NCI-H2171 treated with DMSO at 0.1 percent for 48 hours (cell line): ENCODE measurements around the gene LSM3.

Experiments
- DNase-seq: peaks from one replicate; lab custom pipeline; 2025; lab: John Stamatoyannopoulos, UW

LSM3 gene

DNA sequence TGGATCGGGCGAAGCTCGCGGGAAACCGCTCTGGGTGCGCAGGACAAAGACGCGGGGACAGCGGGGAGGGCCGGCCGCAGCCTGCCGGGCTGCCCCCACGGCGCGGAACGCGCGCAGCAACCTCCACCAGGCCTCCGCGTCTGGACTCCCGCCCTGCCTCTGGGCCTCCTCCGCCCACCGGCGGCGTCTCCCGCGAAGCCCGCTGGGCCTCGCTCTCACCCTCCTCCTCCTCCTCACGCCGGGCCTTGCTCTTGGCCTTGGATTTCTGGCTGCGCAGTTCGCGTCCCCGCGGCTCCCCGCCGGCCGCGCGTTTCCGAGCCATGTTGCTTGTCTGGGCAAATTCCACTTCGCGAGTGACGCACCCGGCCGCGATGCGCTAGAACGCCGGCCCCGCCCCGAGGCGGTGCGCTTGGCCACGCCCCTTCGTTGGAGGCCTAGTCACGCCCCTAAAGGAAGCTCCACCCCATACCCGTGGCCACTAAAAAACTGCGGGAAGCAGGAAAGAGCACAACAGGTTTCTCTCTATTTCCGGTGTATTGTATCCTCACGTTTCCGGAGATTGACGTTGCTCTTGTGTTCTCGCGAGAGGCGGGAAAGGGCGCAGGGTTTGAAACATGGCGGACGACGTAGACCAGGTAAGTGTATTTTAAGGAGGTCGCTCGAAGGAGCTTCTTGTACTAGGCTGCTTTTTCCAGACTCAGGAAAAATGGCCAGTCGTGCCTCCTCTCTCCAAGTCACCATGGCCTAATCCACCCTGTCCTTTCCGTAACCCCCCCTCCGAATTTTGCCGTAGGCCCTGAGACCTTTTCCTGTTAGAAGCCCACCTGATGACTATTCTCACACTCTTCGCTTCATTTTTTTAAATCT lies at the start of gene LSM3, which contains the start of gene XPC:
TSS of gene LSM3 (plus strand) at position 571 of the 867 bp plus-strand sequence. CDS start at position 615, 44 bp downstream.
TSS of gene XPC (minus strand) at position 355 of the 867 bp plus-strand sequence. CDS start at position 322, 33 bp downstream.
- DNase-seq: peak; percentile 94

DNA sequence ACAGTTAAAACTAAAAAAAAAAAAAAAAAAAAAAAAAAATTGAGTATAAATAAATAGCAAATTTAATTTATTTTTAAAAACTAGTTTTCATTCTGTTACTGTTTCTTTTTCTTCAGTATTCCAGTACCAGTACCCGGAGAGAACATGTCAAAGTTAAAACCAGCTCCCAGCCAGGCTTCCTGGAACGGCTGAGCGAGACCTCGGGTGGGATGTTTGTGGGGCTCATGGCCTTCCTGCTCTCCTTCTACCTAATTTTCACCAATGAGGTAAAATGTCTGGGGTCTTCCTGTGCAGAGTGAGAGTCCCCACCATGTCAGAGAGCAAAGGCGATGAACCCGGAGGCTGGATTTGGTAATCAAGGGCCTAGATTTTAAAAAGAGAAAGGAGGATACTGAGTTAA lies 49.3 kb upstream of the LSM3 start:
- DNase-seq: no peak

DNA sequence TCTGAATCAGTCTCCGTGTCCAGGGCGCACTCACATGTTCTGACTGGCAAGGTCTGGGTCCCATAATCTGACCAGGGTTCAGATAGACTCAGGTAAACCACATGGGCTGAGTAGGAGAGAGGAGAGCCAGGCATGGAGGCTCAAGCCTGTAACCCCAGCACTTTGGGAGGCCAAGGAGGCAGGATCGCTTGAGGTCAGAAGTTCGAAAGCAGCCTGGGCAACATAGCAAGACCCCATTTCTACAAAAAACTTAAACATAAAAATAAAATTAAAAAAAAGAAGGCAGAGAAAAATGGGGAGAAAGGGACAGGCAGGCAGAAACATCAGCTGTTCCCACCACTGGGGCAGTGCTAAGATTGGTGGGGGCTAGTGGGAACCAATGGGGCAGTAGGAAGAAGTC lies 48.4 kb upstream of the LSM3 start:
- DNase-seq: no peak

DNA sequence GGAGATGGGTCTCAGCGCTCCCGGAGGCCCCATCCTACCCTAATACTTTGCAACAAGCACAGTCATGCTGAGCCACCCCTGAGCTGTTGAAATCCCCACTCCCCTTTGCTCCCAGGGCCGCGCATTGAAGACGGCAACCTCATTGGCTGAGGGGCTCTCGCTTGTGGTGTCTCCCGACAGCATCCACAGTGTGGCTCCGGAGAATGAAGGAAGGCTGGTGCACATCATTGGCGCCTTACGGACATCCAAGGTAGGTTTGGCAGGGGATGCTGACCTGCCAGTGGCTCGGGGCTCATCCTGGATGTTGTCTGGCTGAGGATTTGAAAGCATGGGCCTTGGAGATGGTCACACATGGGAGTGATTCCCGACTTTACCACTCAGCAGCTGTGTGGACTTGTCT lies 47.9 kb upstream of the LSM3 start:
- DNase-seq: no peak

DNA sequence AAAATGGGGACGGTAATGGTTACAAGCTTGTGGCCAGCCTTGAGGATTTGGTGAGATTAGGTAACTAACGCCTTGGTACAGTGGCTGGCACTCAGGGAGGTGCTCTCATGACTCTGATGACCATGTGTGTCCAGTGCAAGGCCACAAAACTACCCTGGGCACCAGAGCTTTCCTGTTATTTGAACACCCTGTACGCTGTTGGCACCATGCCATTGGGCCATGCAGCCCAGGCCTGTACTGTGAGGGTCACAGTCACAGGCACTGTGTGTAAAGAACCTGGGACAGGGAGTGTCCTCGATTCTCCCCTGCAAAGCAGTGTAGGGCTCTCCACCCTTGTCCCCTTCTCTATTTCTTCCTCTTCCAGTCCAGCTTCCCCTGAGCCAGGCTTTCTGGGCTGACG lies 47.5 kb upstream of the LSM3 start:
- no peak for DNase-seq

DNA sequence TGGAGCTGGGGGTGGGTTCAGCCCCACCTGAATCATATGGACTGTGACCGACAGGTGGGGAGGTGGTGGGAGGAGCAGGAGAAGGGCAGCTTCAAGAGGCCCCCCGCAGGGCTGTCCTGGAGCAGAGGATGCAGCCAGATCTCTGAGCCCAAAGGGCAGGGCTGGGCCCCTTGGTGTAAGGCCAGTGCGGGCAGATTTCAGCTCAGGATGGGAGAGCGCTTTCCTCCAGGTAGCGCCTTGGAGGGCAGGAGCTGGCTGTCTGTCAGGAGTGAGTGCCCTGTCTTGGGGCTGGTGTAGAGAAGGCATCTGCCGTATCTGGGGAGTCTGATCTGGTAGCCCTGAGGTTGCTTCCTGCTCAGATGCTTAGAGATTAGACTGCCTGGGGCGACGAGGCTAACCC lies 46.5 kb upstream of the LSM3 start:
- no peak for DNase-seq

DNA sequence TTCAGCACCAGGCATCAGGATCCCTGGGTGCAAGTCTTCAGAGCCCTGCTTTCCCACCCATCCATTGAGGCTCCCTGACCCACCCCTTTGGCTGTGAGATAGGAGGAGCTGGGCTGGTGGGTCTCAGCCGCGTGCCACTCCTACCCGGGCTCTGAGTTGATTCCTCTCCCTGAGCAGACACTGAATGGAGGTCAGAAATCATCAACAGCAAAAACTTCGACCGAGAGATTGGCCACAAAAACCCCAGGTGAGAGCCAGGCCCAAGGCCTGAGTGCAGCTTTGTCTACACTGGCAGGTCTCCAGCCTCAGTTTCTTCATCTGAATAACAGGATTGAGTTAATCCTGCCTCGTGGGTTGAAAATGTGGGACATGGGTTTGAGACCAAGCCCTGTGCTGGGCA lies 45.9 kb upstream of the LSM3 start:
- DNase-seq: no peak

DNA sequence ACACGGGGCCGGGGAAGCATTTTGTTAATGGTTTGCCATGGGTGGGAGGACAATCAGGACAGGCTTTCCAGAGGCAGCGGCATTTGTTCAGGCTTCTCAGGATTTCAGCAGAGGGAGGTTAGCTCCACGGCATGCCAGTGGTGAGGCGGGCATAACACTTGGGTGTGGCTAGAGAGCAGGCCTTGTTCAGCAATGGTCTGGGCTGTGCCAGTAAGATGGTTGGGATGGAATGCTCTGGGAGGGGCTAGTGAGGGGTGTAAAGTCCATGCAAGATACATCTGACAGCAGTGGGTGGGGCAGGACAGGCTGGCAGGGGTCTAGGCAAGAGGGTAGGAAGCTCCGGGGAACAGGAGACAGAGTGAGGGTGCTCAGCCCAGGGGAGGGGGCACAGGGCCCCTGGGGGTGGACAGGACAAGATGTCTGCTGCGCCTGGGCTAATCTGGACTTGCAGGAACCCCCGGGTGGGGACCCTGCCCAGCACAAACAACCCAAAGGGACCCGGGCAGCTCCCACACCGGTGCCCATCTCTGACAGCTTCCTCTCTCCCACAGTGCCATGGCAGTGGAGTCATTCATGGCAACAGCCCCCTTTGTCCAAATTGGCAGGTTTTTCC lies 45.3 kb upstream of the LSM3 start:
- DNase-seq: no peak

DNA sequence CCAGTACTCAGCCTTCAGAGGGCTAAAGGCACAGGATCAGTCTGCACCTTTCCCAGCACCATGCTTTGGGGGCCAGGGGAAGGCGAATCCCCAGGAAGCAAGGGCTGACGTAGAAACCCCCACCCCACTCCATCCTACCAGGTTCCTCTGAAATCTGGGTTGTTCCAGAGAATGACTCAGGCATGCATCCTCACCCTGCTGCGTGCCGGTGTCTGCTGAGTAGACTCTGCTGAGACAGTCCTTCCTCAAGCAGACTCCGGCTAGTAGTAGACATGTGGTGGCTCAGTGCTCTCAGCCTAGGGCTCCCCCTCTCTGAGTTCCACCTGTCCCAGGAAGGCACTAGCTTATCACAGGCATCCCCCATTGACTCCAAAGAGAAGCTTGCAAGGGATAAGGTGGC lies 44.7 kb upstream of the LSM3 start:
- DNase-seq: no peak

DNA sequence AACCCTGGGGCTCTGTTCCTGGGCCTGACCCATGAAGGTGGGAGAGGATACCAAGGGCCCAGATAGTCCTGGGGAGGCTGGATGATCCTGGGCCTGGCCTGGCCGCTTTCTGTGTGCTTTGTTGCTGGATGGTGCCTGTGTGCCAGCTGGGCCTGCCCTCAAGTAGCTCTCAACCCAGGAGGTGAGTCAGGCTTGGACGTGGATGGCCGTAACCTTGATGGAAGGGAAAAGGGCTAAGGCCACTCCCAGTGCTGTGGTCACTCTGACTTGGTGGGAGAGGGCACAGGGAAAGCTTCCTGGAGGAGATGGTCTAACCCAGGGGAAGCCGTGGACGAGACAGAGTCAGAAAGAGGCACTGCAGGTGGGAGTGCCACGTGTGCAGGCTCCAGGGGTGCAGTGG lies 44.3 kb upstream of the LSM3 start:
- no peak for DNase-seq

DNA sequence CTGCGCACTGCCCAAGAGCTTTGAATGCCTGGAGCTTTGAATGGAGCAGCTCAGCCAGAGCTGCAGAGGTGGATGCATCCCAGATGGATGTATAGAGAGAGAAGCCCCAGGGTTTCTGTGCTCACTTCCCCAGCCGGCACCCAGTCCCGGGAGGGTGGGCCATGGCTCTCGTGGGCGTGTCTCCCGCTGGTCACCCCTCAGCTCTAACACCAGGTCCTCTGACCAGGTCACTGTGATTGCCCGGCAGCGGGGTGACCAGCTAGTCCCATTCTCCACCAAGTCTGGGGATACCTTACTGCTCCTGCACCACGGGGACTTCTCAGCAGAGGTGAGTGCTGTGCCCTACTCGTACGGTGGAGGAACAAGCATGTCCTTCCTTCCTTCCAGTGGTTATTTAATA lies 43.0 kb upstream of the LSM3 start:
- DNase-seq: no peak

DNA sequence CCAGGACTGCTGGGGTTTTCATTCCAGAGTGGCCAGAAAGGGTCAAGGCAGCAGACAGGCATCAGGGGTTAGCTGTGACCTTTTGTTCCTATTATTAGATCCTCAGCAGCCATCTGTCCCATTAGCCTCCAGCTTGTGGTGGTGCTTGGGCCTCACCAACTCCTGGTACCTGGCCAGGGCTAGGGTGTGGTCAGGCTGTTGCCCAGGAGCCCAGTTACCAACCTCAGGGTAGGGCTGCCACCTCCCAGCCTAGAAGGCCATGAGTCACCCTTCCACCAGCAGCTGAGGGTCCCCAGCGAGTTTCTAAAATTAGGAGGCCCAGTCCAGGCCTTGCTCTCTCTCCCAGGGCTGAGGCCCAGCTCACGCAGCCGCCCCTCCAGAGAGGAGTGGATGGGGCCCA lies 41.6 kb upstream of the LSM3 start:
- no peak for DNase-seq

DNA sequence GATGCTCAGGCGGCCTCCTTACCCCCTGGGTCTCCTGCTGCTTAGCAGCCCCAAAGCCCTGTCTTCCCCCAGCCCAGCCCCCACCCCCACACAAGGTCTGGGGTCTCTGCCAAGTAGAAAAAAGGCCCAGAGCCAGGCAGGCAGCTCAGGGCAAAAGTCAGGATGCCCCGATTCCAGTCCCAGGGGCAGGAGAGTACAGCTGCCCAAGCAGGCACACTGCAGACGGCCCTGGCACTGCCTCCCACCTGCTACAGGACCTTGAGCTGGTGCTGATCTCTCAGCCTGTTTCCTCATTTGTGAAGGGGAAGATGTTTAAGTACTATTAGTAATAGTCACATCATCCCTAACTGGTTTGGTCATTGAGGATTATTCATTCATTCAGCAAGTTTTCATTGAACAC lies 41.2 kb upstream of the LSM3 start:
- DNase-seq: no peak

DNA sequence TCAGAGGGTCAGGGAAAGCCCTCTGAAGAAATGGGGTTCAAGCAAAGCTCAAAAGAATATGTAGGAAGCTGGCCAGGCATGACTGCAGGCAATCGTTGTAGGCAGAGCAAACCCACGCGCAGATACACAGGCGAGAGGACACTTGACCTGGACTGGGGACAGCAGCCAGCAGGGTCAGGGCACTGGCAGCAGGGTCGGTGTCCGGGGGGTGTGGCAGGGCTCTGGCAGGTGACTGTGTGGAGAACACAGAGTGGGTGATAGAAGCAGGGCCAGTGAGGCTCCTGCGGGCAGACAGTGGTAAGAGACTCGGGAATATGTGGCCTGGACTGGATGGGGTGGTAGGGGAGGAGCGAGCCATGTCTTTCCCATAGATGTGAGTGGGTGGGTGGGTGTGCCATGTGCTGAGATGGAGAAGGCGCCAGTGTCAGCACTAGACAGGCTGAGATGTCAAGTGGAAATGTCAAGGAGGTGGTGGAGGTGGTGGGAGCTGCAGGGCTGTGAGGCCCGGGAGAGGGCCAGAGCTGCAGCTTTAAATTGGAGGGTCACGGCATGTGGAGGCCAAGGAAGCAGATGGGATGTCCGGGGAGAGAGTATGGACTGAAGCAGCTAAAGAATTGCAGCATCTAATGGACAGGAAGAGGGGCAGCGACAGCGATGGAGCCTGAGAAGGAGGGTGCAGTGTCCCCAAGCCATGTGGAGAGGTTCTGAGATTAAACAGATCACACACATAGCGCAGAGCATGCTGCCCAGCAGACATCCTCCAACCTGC lies 40.3 kb upstream of the LSM3 start:
- no peak for DNase-seq

DNA sequence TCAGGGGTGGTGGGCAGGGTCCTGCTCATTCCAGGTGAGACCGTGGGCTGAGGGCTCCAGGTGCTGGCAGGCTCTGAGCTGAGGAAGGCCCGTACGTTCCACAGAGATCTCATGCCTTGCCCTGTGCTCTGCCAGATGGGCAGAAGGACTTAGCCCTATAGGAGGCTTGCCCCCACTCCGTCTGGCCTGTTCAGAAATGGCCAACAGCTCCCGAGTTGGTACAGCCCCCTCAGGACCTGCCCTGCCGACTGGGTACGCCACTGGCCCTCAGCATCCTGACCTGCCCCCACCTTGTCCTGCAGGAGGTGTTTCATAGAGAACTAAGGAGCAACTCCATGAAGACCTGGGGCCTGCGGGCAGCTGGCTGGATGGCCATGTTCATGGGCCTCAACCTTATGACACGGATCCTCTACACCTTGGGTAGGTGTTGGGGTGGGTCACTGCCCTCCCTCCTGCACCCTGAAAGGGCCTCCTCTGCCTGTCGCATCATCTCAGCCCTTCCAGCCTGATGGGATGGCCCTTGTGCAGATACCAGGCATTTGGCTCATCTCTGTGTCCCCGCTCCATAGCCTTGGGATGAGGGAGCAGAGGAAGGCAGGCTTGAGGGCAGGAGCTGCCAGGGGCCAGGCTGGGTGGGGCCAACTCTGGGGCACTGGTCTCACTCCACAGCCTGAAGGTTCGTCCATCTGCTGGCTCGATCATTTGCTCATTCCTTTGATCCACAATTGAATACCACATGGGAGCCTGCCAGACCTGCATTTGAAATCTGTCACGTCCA lies 39.5 kb upstream of the LSM3 start:
- no peak for DNase-seq

DNA sequence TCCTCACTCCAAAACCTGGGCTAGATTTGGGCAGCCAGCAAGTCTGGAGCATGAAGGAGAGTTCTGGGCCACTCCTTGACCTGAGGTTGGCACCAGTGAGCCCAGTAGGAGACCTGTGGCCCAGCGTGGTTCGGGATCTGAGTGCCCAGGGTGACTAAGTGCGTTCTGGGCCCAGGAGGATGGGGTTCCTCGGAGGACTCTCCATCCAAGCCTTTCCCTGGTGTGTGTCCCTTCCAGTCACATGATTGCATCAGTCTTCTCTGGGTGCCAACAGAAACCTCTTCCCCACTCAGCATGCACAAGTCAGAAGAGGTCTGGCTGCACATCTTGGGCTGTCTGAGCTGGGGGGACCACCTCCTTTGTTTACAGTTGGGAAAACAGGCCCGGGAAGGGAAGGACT lies 38.8 kb upstream of the LSM3 start:
- DNase-seq: no peak

DNA sequence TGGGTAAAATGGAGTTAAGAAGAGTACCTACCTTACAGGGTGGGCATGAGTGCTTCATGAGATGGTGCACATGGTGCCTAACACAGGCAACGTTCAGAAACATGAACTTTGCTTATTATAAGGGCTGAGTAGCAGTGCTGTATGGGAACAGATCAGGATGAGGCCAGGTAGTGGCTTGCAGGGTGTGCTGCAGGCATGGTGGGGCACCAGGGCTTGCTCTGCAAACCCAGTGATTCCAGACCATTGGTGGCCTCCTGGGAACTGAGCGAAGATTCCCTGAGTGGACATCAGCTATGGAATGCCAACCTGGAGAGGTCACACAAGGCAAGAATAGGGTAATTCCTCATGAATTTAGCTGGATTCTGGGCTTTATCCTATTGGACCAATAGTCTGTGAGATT lies 37.9 kb upstream of the LSM3 start:
- no peak for DNase-seq

DNA sequence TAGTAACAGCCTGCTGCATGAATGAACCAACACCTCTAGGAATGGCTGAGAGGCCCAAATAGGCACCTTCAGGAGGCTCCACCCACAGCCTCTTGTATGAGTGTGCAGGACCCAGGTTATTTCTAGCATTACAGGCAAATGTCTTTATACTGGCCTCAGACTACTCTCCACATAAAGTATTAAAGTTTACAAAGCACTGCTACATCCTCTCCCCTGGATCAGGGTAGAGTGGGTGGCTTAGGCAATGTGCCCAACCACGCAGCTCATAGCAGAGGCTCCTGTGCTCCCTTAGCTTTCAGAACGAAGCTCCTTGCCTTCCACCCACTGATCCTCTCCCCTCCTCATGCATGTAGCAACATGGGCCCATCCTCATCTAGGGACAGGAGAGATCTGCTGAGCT lies 37.5 kb upstream of the LSM3 start:
- DNase-seq: no peak

DNA sequence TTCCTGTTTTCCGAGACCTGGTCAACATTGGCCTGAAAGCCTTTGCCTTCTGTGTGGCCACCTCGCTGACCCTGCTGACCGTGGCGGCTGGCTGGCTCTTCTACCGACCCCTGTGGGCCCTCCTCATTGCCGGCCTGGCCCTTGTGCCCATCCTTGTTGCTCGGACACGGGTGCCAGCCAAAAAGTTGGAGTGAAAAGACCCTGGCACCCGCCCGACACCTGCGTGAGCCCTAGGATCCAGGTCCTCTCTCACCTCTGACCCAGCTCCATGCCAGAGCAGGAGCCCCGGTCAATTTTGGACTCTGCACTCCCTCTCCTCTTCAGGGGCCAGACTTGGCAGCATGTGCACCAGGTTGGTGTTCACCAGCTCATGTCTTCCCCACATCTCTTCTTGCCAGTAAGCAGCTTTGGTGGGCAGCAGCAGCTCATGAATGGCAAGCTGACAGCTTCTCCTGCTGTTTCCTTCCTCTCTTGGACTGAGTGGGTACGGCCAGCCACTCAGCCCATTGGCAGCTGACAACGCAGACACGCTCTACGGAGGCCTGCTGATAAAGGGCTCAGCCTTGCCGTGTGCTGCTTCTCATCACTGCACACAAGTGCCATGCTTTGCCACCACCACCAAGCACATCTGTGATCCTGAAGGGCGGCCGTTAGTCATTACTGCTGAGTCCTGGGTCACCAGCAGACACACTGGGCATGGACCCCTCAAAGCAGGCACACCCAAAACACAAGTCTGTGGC lies 36.8 kb upstream of the LSM3 start:
- DNase-seq: no peak

DNA sequence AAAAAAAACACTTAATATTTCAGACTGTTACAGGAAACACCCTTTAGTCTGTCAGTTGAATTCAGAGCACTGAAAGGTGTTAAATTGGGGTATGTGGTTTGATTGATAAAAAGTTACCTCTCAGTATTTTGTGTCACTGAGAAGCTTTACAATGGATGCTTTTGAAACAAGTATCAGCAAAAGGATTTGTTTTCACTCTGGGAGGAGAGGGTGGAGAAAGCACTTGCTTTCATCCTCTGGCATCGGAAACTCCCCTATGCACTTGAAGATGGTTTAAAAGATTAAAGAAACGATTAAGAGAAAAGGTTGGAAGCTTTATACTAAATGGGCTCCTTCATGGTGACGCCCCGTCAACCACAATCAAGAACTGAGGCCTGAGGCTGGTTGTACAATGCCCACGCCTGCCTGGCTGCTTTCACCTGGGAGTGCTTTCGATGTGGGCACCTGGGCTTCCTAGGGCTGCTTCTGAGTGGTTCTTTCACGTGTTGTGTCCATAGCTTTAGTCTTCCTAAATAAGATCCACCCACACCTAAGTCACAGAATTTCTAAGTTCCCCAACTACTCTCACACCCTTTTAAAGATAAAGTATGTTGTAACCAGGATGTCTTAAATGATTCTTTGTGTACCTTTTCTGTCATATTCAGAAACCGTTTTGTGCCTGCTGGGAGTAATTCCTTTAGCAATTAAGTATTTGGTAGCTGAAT lies 35.9 kb upstream of the LSM3 start:
- no peak for DNase-seq
